OCI-LY1 (cell line): ENCODE results near the gene CHAT.

Source experiments
- H2AFZ ChIP-seq: fragments of 200-600 bp; sonication (generic), shearing (Covaris generic); 2 replicates; pipeline ENCODE4 v1.6.0; 2014; ENCODE audit warnings: antibody characterized with exemption, mild to moderate bottlenecking, low read length
- H3F3A ChIP-seq: fragments of 200-600 bp; sonication (generic), shearing (Covaris generic); 2 replicates; pipeline ENCODE4 v1.6.0; 2014; ENCODE audit warnings: mild to moderate bottlenecking, antibody characterized with exemption, low read length, moderate library complexity; ENCODE audit not compliant: insufficient read depth
- H3K27ac ChIP-seq: fragments of 200-600 bp; sonication (generic); 2 replicates; pipeline ENCODE4 v1.5.1; 2014; ENCODE audit warnings: low read length, mixed run types, mild to moderate bottlenecking, low read depth; ENCODE audit not compliant: poor library complexity, severe bottlenecking
- H3K27me3 ChIP-seq: fragments of 200-600 bp; sonication (generic); 2 replicates; pipeline ENCODE4 v1.6.0; 2014; ENCODE audit warnings: antibody characterized with exemption, mild to moderate bottlenecking, low read length, moderate library complexity; ENCODE audit not compliant: insufficient read depth
- H3K36me3 ChIP-seq: fragments of 200-600 bp; sonication (generic); 2 replicates; pipeline ENCODE4 v1.6.1; 2014; ENCODE audit warnings: mild to moderate bottlenecking, antibody characterized with exemption, low read length, moderate library complexity, mixed read lengths; ENCODE audit not compliant: insufficient read depth
- H3K4me1 ChIP-seq: fragments of 200-600 bp; sonication (generic); 2 replicates; pipeline ENCODE4 v1.5.1; 2014; ENCODE audit warnings: mild to moderate bottlenecking, low read length, moderate library complexity; ENCODE audit not compliant: insufficient read depth, severe bottlenecking
- H3K4me2 ChIP-seq: fragments of 200-600 bp; sonication (generic), shearing (Covaris generic); 2 replicates; pipeline ENCODE4 v1.6.1; 2014; ENCODE audit warnings: low read length
- H3K4me3 ChIP-seq: fragments of 200-600 bp; sonication (generic); 2 replicates; pipeline ENCODE4 v1.5.1; 2014; ENCODE audit warnings: low read length, low read depth, mild to moderate bottlenecking, mixed read lengths; ENCODE audit not compliant: poor library complexity, severe bottlenecking
- H3K79me2 ChIP-seq: fragments of 200-600 bp; shearing (Covaris generic); 2 replicates; pipeline ENCODE4 v1.6.1; 2016; ENCODE audit warnings: mixed run types, low read length, mixed read lengths; ENCODE audit not compliant: insufficient read depth
- H3K9ac ChIP-seq: fragments of 200-600 bp; sonication (generic), shearing (Covaris generic); 2 replicates; pipeline ENCODE4 v1.6.1; 2014; ENCODE audit warnings: mild to moderate bottlenecking, low read length, mixed read lengths
- H3K9me2 ChIP-seq: fragments of 200-600 bp; sonication (generic), shearing (Covaris generic); 2 replicates; pipeline ENCODE4 v1.6.1; 2014; ENCODE audit warnings: low read depth, mild to moderate bottlenecking, low read length, mixed read lengths
- H3K9me3 ChIP-seq: fragments of 200-600 bp; shearing (Covaris generic); 2 replicates; pipeline ENCODE4 v1.6.1; 2014; ENCODE audit warnings: low read length, mixed read lengths
- H4K20me1 ChIP-seq: fragments of 200-600 bp; sonication (generic), shearing (Covaris generic); 2 replicates; pipeline ENCODE4 v1.6.0; 2016; ENCODE audit warnings: mild to moderate bottlenecking, low read length; ENCODE audit not compliant: insufficient read depth
- EZH2 ChIP-seq: fragments of 200-600 bp; sonication (generic), shearing (Covaris generic); IDR thresholded peaks from 2 replicates; pipeline ENCODE4 v1.8.0; 2017; ENCODE audit warnings: borderline replicate concordance, mixed run types, mild to moderate bottlenecking, antibody characterized with exemption, low read length, moderate library complexity, mixed read lengths
- TF ChIP-seq, protein P1 (sequence below): fragments of 200-600 bp; sonication (generic), shearing (Covaris generic); IDR thresholded peaks from 2 replicates; pipeline ENCODE4 v1.5.1; 2017; ENCODE audit warnings: mild to moderate bottlenecking, antibody characterized with exemption, low read length, moderate library complexity, mixed read lengths

The CHAT gene

DNA sequence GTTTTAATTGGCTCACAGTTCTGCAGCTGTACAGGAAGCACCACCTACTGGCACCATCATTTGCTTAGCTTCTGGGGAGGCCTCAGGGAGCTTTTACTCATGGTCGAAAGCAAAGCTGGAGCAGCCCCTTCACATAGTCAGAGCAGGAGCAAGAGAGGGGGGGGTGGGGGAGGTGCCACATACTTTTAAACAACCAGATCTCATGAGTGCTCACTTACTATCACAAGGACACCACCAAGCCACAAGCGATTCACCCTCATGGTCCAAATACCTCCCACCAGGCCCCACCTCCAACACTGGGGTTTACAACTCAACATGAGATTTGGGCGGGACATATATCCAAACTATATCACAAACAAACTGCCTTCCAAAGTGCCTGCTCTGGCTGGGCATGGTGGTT lies 35.4 kb upstream of the CHAT start:
- no peaks in the 10 kb centered on the region for H3K4me1 ChIP-seq
- TF ChIP-seq, protein P1, sequence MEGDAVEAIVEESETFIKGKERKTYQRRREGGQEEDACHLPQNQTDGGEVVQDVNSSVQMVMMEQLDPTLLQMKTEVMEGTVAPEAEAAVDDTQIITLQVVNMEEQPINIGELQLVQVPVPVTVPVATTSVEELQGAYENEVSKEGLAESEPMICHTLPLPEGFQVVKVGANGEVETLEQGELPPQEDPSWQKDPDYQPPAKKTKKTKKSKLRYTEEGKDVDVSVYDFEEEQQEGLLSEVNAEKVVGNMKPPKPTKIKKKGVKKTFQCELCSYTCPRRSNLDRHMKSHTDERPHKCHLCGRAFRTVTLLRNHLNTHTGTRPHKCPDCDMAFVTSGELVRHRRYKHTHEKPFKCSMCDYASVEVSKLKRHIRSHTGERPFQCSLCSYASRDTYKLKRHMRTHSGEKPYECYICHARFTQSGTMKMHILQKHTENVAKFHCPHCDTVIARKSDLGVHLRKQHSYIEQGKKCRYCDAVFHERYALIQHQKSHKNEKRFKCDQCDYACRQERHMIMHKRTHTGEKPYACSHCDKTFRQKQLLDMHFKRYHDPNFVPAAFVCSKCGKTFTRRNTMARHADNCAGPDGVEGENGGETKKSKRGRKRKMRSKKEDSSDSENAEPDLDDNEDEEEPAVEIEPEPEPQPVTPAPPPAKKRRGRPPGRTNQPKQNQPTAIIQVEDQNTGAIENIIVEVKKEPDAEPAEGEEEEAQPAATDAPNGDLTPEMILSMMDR = no peak
- no peak for TF ChIP-seq EZH2
- H3K36me3 ChIP-seq = no peaks in the 10 kb centered on the region
- H3K4me3 ChIP-seq = no peak overlapping the region
- H2AFZ ChIP-seq = no peak overlapping the region
- no peak overlapping the region for H3K27ac ChIP-seq
- no peaks in the 10 kb centered on the region; the same call in 1 of the 2 replicates for H3K27me3 ChIP-seq
- no peak overlapping the region for H3K9ac ChIP-seq
- no peaks in the 10 kb centered on the region for H3K9me2 ChIP-seq
- no peaks in the 10 kb centered on the region for H4K20me1 ChIP-seq
- H3K79me2 ChIP-seq = no peaks in the 10 kb centered on the region
- H3F3A ChIP-seq = no peaks in the 10 kb centered on the region
- no peak overlapping the region for H3K4me2 ChIP-seq
- H3K9me3 ChIP-seq = no peaks in the 10 kb centered on the region

GRCh38 chr10:49579621-49580020 lies 34.2 kb upstream of the CHAT start:
- Histone ChIP-seq H3K4me3 (no peak overlapping the region), H3K27me3 (no peaks in the 10 kb centered on the region; the same call in 1 of the 2 replicates), H3F3A (no peaks in the 10 kb centered on the region), H2AFZ (no peak overlapping the region), H3K9me2 (no peaks in the 10 kb centered on the region), H3K9ac (no peak overlapping the region), H3K4me2 (no peak overlapping the region), H3K4me1 (no peaks in the 10 kb centered on the region), H3K36me3 (no peaks in the 10 kb centered on the region), H3K79me2 (no peaks in the 10 kb centered on the region), H3K27ac (no peak overlapping the region), H3K9me3 (no peaks in the 10 kb centered on the region), H4K20me1 (no peaks in the 10 kb centered on the region)
- no peak for TF ChIP-seq EZH2
- TF ChIP-seq, protein P1 = no peak

GRCh38 chr10:49585387-49585786 lies 28.4 kb upstream of the CHAT start:
- Histone ChIP-seq H3K4me1 (no peaks in the 10 kb centered on the region), H3K36me3 (no peaks in the 10 kb centered on the region), H3K4me3 (no peak overlapping the region), H3K4me2 (no peak overlapping the region), H4K20me1 (no peaks in the 10 kb centered on the region), H3K27me3 (no peaks in the 10 kb centered on the region), H3K79me2 (no peaks in the 10 kb centered on the region), H3K9me2 (no peaks in the 10 kb centered on the region), H3K9me3 (no peaks in the 10 kb centered on the region), H3K9ac (no peak overlapping the region), H2AFZ (no peak overlapping the region), H3F3A (no peaks in the 10 kb centered on the region), H3K27ac (no peak overlapping the region)
- TF ChIP-seq, protein P1 = no peak
- no peak for TF ChIP-seq EZH2
